ENCODE results near the gene FMO1. TPM values are rescaled to one million over a fixed set of nuclear protein-coding genes. Genes with fewer than 3 reads are reported as not detected.

Gene FMO1
- total RNA-seq, 2 donors from 2014 or later = not detected

- Histone ChIP-seq H3K27me3 (replicated peaks; ENCODE audit: insufficient read depth) (no peaks in the 10 kb centered on the region), H3K4me1 (ENCODE audit: control insufficient read depth in 1 of 2, low read depth in 2 of 2) (peaks cover 47 to 59% of the 10 kb centered on the region in 2 donors), H3K36me3 (no peaks in the 10 kb centered on the region), H3K4me3 (no peak overlapping the region), H3K27ac (peak overlapping the region; percentile 93), H3K9me3 (no peaks in the 10 kb centered on the region)
- ATAC-seq (ENCODE audit: insufficient number of reproducible peaks, low FRiP score, low read depth) (peak; percentile 72), DNase-seq (ENCODE audit: low spot score) (no peak)
- TF ChIP-seq CTCF (IDR thresholded peaks at IDR 0.05) = no peak
Measured at GRCh38 chr1:171218661-171219060, 29.6 kb upstream of the FMO1 start.

- Histone ChIP-seq H3K4me3 (no peak overlapping the region), H3K36me3 (no peaks in the 10 kb centered on the region), H3K27me3 (replicated peaks; ENCODE audit: insufficient read depth) (no peaks in the 10 kb centered on the region), H3K4me1 (ENCODE audit: control insufficient read depth in 1 of 2, low read depth in 2 of 2) (peaks cover 52 to 68% of the 10 kb centered on the region in 2 donors), H3K27ac (peak overlapping the region; percentile 93), H3K9me3 (no peaks in the 10 kb centered on the region)
- no peak for DNase-seq (ENCODE audit: low spot score)
- TF ChIP-seq CTCF (IDR thresholded peaks at IDR 0.05) = no peak
- no peak for ATAC-seq (ENCODE audit: insufficient number of reproducible peaks, low FRiP score, low read depth)
Measured at GRCh38 chr1:171219346-171220080, 28.8 kb upstream of the FMO1 start.

GRCh38 chr1:171220081-171220420 is 28.2 kb upstream of the FMO1 start:
- ATAC-seq (ENCODE audit: insufficient number of reproducible peaks, low FRiP score, low read depth) (no peak), DNase-seq (ENCODE audit: low spot score) (no peak)
- no peak overlapping the region for H3K4me3 ChIP-seq
- no peaks in the 10 kb centered on the region for H3K27me3 ChIP-seq (replicated peaks; ENCODE audit: insufficient read depth)
- H3K36me3 ChIP-seq = no peaks in the 10 kb centered on the region
- no peak for TF ChIP-seq CTCF (IDR thresholded peaks at IDR 0.05)
- H3K9me3 ChIP-seq = no peaks in the 10 kb centered on the region
- H3K4me1 ChIP-seq (ENCODE audit: control insufficient read depth in 1 of 2, low read depth in 2 of 2) = peaks cover 55 to 71% of the 10 kb centered on the region in 2 donors
- peak overlapping the region; percentile 93 for H3K27ac ChIP-seq

- Histone ChIP-seq H3K27me3 (replicated peaks; ENCODE audit: insufficient read depth) (no peaks in the 10 kb centered on the region), H3K4me3 (peak overlapping the region; percentile 19), H3K36me3 (no peaks in the 10 kb centered on the region), H3K27ac (peak overlapping the region; percentile 93), H3K4me1 (ENCODE audit: control insufficient read depth in 1 of 2, low read depth in 2 of 2) (peaks cover 55 to 75% of the 10 kb centered on the region in 2 donors), H3K9me3 (no peaks in the 10 kb centered on the region)
- no peak for ATAC-seq (ENCODE audit: insufficient number of reproducible peaks, low FRiP score, low read depth)
- TF ChIP-seq CTCF (IDR thresholded peaks at IDR 0.05) = no peak
- DNase-seq (ENCODE audit: low spot score) = no peak
Measured at GRCh38 chr1:171220581-171221054, 27.7 kb upstream of the FMO1 start.

GRCh38 chr1:171221665-171222591 is 26.4 kb upstream of the FMO1 start:
- peaks cover 55 to 86% of the 10 kb centered on the region in 2 donors for H3K4me1 ChIP-seq (ENCODE audit: control insufficient read depth in 1 of 2, low read depth in 2 of 2)
- H3K27me3 ChIP-seq (replicated peaks; ENCODE audit: insufficient read depth) = no peaks in the 10 kb centered on the region
- no peak overlapping the region for H3K4me3 ChIP-seq
- H3K36me3 ChIP-seq = no peaks in the 10 kb centered on the region
- DNase-seq (ENCODE audit: low spot score) (no peak), ATAC-seq (ENCODE audit: insufficient number of reproducible peaks, low FRiP score, low read depth) (no peak)
- H3K9me3 ChIP-seq = no peaks in the 10 kb centered on the region
- TF ChIP-seq CTCF (IDR thresholded peaks at IDR 0.05) = no peak
- H3K27ac ChIP-seq = peak overlapping the region; percentile 93
